GM12865 (cell line): ENCODE results near the gene CLEC3B.

Source experiments
- DNase-seq: peaks from one replicate; pipeline ENCODE4 v3.0.0; 2010; ENCODE audit warnings: low read depth
- H3K4me3 ChIP-seq: 2 replicates; pipeline ENCODE4 v1.5.1; 2011; ENCODE audit warnings: mild to moderate bottlenecking, low read depth, low read length, control low read depth
- TF ChIP-seq, protein P1 (sequence below): IDR thresholded peaks from 2 replicates; pipeline ENCODE4 v1.5.1; 2011; ENCODE audit warnings: low read length, control low read depth, low read depth, inconsistent platforms; ENCODE audit not compliant: insufficient read depth; ENCODE audit errors: missing control alignments

Gene CLEC3B

DNA sequence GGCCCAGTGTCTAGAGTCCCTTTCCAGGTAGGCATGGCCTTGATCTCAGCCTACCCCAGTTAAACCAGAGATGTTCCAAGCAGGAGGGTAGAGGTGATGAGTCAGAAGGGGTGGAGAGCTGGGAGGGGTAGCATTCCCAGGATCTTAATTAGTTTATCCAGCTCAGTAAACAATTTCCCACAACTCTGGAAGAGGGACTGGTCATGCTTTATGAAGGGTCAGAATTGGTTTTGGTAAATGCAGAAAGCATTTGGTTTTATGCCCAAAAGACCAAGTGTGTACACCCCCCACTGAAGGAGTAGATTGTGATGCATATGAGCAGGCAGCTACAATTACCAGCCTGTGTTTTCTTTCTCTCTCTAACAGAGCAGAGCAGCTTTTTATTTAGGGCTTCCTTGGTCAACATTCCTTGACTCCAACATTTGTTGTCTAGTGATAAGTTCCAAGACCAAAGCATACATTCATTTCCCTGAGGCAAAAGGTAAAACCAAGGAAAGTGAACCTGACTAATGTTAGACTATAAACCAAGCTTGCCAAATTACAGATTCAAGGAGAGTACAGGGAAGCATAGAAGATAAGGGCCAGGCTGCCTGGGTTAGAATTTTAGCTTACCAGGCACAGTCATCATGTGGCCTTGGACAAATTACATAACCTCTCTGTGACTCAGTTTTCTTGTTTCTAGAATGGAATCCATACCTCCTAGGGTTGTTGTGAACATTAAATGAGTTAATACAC is 32.5 kb upstream of the CLEC3B start:
- DNase-seq, result no peak
- TF ChIP-seq, protein P1, sequence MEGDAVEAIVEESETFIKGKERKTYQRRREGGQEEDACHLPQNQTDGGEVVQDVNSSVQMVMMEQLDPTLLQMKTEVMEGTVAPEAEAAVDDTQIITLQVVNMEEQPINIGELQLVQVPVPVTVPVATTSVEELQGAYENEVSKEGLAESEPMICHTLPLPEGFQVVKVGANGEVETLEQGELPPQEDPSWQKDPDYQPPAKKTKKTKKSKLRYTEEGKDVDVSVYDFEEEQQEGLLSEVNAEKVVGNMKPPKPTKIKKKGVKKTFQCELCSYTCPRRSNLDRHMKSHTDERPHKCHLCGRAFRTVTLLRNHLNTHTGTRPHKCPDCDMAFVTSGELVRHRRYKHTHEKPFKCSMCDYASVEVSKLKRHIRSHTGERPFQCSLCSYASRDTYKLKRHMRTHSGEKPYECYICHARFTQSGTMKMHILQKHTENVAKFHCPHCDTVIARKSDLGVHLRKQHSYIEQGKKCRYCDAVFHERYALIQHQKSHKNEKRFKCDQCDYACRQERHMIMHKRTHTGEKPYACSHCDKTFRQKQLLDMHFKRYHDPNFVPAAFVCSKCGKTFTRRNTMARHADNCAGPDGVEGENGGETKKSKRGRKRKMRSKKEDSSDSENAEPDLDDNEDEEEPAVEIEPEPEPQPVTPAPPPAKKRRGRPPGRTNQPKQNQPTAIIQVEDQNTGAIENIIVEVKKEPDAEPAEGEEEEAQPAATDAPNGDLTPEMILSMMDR, result no peak

DNA sequence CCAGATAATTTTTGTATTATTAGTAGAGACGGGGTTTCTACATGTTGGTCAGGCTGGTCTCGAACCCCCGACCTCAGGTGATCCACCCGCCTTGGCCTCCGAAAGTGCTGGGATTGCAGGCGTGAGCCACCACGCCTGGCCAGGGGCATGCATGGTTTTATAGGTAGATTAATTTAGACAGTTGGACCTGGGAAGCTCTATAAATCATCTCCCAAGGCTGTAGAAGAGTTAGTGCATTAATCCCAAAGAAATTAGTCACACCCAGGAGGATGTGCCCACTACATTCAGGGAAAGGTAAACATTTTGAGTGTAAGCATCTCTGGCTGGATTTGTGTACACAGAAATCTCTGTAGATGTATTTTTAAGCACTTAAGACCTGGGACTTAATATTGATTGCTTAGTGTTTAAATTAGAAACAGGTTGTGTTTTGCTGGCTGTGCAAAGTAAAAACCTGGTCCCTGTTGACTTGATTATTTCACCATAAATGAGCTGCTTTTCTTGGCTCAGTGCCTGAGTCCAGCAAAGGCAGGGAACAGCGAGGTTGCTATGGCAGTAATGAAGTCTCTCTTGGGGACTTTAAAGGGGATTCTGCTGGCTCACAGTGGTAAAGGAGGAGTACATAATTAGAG is 30.8 kb upstream of the CLEC3B start:
- H3K4me3 ChIP-seq, result no peak overlapping the region
- TF ChIP-seq, protein P1, result no peak
- no peak for DNase-seq

More for the DNA sequence above, 32.5 kb upstream of the CLEC3B start:
- no peak overlapping the region for H3K4me3 ChIP-seq

DNA sequence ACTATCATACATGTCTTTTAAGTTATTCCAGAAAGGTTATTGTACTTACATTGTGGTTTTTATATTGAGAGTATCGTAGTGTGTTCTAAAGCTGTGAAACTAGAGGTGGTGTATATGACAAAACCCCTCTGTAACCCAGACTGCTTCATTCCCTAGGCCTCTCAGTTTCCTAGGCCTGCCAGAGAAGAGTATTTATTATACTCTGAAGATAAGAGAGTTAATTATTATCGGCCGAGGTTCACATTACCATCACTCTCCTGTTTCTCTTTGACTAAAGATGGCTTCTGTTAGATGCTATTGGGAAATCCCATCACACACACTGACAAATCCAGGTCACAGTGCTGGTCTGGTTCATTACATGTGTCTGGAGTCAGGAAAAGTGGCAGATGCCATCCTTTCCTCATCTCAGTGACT is 29.5 kb upstream of the CLEC3B start:
- no peak overlapping the region for H3K4me3 ChIP-seq
- TF ChIP-seq, protein P1, result no peak
- no peak for DNase-seq

DNA sequence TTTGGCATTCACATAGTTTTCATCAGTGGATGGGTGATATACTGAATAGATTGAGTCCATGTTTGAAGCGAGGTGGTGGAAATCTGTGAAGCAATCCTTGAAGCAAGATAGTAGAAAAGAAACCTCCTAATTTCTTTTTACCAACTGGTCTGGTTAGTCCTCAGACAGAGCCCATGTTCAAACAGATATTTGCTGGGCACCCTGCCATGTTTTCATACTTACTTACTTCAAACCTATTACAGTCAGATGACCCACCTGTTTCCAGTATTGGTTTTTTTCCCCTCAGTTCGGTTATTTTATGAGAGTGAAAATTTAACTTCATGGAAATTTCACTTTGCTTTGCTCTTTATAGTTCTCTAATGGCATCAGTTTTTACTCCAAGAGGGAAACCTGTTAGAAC is 26.3 kb upstream of the CLEC3B start:
- TF ChIP-seq, protein P1, result no peak
- no peak for DNase-seq
- no peak overlapping the region for H3K4me3 ChIP-seq

DNA sequence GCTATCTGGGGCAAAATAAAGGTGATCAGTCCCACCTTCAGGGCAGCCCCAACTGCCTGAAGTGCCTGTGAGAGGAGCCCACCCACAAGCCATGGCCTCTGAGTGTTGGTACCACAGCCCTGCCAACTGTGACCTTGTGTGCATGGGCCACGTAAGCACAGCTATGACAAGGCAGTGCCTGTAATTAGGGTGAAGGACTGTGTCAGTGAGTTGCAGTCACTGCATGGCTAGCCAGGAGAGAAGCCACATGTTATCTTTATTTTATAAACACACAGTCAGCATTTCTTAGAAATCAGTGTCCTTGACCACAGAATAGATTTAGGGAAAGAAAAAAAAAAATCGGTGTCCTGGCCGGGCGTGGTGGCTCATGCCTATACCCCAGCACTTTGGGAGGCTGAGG is 25.3 kb upstream of the CLEC3B start:
- no peak for DNase-seq
- TF ChIP-seq, protein P1, result no peak
- H3K4me3 ChIP-seq, result no peak overlapping the region

DNA sequence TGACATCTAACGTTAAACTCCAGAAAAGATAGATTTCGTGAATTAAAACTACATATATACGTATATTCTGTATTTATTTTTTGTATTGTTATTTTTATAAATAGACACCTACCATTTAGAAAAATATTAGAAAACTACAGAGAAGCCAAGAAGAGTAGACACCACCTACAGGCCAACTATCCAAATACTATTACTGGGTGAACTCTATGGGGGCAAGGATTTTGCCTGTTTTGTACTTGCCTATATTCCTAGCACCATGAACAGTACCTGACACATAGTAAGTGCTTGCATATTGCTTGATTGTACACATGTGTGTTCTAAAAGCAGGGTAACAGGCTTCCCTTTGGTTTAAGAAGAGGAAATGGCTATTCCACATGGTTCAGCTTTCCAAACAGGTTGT is 24.4 kb upstream of the CLEC3B start:
- H3K4me3 ChIP-seq, result no peak overlapping the region
- no peak for DNase-seq
- TF ChIP-seq, protein P1, result no peak
